Measurements from ENCODE around the gene FAM131B.
A peak's percentile ranks its signal among the peaks of the same experiment; 100 is the strongest.

The FAM131B gene

DNA sequence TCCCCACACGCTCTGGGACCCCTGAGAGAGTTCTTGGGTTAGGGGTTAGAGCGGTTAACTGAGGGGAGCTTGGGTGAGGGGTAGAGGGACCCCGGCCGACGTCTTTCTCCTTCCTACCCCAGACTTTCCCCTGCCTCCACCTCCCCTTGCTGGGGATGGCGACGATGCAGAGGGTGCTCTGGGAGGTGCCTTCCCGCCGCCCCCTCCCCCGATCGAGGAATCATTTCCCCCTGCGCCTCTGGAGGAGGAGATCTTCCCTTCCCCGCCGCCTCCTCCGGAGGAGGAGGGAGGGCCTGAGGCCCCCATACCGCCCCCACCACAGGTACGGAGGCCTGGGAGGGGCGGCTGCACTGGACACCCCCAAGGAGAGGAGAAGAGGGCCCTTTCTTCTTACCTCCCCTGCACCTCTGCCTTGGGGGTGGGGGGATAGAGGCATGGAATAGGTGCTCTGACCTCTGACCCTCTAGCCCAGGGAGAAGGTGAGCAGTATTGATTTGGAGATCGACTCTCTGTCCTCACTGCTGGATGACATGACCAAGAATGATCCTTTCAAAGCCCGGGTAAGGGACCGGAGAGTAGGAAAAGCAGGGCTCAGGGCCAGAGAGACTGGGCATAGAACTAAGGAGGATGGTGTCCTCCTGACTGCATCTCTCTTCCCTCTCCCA, 19.7 kb upstream of the FAM131B start:
- DNase-seq (ENCODE audit: low spot score), result no peak

DNA sequence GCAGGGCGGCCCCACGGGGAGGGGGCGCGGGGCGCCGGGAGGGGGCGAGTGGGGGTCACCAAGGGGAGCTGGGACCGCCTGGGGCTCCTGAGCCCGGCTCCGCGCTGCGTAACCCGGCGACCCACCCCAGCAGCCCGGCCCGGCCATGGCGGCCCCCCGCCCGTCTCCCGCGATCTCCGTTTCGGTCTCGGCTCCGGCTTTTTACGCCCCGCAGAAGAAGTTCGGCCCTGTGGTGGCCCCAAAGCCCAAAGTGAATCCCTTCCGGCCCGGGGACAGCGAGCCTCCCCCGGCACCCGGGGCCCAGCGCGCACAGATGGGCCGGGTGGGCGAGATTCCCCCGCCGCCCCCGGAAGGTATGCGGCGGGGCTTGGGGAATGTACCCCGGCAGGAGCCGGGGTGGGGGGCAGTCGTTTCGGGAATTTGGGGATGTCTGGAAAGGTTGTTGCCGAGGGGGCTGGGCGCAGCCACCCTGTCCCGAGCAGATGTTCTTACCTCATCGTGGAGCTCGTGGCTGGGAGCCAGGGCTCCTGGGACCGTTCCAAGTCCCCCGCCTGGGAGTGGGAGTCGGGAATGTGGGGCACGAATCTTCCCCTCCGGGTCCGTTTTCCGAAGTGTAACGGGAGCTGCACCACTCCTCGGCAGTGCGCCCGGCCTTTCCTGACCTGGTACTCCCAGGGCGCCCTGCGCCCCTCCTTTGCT, 19.1 kb upstream of the FAM131B start:
- DNase-seq (ENCODE audit: low spot score), result peak; percentile 59

DNA sequence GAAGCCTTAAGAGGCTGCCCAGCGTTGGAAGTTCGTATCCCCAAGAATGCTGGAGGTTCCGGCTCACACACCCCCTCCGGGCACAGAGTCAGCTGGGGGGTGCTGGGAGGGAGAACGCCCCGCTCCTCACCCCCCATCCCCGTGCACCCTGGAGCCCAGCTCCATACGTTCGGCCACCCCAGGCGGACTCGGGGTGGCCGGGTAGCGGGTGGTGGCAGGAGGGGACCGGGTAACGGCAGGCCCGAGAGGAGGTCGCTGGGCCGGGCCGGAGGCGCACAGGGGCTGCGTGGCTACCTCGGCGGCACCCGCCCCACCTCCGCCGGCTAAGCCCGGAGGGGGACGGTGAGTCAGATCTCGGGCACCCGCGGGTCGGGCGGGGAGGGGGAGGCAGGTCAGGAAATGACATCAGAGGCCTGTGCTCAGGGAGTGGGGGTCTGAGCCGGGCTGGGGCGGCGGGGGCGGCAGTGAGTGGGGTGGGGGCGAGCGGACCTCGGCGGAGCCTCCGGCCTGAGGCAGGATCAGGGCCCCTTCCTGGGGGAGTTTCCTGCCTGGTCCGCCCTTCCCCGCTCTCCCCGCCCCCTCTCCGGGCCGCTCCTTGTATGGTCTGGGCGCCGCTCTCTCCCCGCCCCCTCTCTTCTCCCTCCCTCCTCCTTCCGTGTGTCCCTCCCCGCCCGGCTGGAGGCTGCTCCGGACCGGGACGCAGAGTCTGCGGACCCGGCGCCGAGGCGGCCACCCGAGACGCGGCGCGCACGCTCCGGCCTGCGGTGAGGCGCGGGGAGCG, 18.3 kb upstream of the FAM131B start, which contains the start of gene ZYX:
Gene ZYX, plus strand, starts transcription at position 700 of the 781 bp plus-strand sequence. CDS start 227 bp downstream, outside the sequence.
- peak; percentile 97 for DNase-seq (ENCODE audit: low spot score)

DNA sequence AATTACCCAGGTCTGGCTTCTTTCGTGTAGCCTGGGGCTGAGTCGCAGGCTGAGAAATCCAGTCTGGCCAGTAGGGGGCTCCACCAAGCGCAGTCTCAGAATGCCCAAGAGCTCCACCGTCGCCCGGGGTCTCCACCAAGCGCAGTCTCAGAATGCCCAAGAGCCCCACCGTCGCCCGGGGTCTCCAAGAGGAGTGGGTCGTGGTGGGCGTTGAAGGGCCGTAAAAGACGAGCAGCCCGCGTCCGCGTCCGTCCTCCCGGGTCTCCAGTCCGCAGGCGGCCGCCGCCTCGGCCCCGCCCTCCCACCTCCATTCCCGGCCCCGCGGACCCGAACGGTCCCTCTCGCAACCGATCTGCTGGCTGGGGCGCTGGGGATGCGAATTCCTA, 17.7 kb upstream of the FAM131B start:
- peak; percentile 89 for DNase-seq (ENCODE audit: low spot score)

DNA sequence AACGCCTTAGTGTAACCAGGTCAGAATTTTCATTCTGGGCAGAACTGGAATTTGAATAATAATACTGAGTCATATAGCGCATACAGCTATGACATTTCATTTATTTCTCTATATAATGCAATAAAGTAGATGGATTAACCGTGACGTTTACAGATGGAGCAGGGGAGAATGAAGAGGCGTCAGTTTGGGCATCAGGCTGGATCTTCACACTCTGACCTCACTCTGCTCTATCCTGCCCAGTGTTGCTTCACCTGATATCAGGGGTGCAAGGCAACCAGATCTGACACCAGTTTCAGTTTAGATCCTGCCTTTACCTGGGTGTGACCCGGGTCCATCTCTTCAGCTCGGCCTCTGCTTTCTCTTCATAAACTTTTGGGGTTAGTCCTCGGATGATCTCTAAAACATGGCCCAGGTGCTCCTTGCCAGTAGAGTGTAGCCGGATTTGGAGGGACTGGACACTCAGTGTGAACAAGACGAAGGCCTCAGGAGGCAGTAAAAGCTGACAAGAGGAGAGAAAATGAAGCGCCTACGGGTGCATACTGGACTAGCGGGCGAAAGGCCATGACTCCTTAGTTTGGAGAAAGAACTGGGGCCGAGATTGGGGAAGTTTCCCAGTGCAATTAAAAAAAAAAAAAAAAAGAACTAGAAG, 17.2 kb upstream of the FAM131B start:
- DNase-seq (ENCODE audit: low spot score), result no peak

DNA sequence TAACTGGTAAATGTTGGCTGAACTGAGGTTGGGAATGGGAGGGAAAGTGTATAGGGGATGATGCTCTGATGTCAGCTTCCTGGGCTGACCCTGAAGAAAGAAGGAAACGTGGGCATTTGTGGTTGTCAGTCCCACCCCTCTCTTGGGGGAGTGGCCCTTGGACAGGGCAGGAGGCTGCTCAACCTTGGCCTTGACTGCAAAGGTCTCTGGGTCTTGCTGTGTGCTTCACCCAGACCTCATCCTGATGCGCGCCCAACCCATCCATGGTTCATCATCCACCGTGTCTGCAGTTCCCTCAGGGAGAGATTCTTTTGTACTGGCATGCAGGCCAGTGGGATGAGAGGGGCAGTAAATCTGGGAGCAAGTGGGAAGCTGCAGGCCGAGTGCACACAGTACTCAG, 13.9 kb upstream of the FAM131B start:
- no peak for DNase-seq (ENCODE audit: low spot score)

DNA sequence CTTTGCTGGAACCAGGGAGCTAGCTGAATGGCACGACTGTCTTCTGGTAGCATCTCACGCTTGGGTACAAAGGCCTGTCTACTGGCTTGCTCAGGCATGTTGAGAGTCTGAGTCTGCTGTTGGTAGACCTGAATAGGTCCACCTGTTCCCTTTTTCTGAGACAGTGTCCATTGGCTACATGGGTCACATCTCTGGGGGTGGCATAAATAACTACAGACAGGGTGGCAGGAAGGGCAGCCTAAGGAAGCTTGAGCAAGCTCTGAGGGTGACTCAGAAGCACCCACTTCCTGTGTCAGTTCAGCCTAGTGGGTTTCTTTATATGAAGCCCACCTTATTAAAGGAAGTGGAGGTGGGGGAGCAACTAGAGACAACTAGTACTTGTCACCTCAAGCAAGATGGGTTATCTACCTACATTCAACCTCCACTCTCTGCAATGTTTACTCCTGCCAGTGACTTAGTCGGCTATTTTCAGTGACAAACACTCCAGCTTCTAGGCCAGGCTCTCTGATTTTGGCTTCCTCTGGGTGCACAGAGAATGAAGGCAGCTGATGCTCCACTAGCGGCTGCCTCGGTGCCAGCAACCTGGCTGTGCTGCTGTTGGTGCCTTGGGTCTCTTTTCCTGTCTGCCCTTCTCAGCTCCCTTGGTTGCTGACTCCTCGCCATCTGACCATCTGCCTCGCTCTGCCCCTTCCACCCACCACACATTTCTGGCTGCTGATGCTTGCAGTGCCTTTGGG, 13.0 kb upstream of the FAM131B start:
- DNase-seq (ENCODE audit: low spot score), result no peak

DNA sequence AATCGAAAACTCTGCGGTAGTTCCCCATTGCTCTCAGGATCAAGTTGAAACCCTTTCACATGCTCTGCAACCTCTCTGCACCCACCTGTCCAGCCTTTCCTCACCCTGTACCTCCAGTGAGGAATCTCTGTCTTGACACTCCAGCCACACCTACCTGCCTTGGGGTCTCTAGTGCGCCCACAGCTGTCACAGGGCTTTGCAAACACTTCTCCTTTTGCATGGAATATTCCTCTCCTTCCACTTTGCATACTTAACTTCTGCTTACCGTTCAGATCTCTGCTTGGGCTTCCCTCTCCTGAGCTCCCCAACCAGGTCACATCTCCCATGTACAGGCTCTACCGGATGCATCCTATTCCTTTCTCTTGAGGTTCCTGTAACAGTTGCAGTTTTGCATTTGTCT, 12.0 kb upstream of the FAM131B start:
- no peak for DNase-seq (ENCODE audit: low spot score)

DNA sequence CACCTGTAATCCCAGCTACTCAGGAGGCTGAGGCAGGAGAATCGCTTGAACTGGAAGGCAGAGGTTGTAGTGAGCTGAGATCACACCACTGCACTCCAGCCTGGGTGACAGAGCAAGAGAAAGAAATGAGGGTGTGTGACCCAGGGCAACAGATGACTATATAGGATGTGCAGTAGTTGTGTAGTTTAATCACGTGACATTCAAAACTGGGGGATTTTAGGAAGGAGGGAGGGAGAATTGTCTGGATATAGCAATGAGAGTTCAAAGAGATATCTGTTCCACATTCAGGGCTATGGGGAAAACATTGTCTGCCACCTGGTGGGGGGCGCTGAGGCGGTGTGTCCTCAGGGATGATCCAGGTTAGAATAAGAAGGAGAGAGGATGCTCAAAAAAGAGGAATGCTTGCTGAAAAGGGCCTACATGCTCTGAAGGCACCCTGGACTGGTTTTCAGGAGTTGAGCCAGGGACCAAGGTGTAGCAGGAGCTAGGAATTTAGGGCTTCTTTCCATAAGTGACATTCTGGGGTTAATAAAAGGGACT, 10.8 kb upstream of the FAM131B start:
- no peak for DNase-seq (ENCODE audit: low spot score)

DNA sequence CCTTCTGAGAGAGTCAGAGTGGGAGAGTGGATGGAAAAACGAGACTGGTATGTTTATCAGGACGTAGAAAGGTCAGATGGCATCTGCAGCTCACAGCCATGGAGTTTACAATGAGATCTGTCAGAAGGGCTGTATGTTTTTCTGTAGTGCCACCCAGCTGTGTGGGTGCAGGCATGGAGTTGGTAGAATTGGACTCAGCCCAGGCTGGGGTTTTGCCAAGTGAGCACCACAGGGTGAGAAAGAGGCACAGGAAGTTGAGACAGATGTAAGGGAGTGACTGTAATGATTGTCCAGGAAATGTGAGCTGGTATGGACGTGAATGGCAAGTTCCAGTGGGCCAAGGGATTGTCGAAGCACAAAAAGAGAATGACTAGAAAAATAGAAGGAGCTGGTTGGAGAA, 9.6 kb upstream of the FAM131B start:
- no peak for DNase-seq (ENCODE audit: low spot score)

DNA sequence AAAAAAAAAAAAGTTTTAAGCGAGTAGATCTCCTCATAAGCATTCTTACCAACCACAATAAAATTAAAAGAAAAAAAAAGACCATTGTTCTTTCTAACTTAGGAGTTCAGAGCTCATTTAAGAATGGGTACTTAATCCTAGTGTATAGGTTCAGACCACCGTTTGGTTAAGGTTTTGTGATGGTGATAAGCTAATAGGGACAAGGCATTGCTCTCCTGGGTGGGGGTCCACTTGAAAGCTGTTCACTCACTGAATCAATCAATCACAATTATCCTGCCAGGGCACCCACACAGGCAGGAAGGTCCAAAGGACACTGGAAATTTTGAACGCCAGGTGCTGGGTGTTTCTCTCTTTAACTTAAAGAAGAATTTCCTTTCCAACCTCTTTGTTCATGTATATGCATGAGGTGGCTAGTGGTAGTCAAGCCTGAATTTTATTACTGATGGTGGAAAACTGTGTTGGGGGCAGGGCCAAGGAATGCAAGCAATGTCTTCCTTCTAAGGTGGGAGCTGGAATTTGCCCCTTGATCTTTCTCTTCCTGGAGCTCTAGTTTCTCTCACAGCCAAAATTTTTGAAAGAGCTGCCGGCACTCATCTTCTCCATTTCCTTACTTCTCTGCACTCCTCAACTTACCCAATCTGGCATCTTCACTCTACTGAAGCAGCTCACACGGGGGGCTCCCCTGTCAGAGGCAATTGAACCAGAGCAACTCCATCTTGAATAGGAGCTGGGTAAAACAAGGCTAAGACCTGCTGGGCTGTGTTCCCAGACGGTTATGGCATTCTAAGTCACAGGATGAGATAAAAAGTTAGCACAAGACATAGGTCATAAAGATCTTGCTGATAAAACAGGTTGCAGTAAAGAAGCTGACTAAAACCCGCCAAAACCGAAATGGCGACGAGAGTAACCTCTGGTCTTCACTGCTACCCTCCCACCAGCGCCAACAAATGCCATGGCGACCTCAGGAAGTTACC, 7.5 kb upstream of the FAM131B start:
- DNase-seq (ENCODE audit: low spot score), result no peak

DNA sequence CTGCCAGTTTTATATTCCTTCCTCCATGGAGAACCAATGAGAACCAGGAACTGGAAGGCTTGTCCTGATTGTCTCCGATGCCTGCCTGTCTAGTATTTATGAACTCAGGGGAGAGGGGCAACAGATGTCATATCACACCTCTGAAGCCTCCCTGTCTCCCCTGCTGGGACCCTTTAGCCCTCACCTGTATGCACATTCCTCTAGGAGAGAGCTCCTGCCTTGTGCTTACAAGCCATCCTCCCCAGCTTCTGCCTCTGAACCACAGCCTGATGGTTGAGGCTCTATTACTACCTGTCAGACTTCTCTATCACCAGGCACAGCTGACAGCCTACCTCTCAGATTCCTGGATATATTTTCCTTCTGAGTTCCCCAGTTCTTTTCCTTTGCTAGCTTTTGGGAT, 5.9 kb upstream of the FAM131B start:
- DNase-seq (ENCODE audit: low spot score), result no peak

DNA sequence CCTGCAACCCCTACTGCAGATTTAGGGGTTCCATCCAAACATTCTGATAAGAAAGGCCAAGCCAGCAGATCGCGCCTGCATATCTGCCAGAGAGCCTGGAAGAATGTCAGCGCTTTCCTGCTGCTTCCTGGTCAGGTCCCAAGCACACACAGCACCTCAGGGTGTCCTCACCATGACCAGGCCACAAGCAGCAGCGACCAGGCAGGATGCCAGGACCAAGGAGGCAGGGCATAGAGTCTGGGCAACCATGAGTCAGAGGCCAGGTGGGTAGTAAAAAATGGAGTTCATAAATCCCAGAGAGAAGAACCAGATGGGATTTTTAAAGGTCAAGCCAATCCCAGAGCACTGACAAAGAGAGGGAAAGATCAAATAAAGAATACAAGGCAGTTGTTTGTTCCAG, 5.5 kb upstream of the FAM131B start:
- DNase-seq (ENCODE audit: low spot score), result no peak

DNA sequence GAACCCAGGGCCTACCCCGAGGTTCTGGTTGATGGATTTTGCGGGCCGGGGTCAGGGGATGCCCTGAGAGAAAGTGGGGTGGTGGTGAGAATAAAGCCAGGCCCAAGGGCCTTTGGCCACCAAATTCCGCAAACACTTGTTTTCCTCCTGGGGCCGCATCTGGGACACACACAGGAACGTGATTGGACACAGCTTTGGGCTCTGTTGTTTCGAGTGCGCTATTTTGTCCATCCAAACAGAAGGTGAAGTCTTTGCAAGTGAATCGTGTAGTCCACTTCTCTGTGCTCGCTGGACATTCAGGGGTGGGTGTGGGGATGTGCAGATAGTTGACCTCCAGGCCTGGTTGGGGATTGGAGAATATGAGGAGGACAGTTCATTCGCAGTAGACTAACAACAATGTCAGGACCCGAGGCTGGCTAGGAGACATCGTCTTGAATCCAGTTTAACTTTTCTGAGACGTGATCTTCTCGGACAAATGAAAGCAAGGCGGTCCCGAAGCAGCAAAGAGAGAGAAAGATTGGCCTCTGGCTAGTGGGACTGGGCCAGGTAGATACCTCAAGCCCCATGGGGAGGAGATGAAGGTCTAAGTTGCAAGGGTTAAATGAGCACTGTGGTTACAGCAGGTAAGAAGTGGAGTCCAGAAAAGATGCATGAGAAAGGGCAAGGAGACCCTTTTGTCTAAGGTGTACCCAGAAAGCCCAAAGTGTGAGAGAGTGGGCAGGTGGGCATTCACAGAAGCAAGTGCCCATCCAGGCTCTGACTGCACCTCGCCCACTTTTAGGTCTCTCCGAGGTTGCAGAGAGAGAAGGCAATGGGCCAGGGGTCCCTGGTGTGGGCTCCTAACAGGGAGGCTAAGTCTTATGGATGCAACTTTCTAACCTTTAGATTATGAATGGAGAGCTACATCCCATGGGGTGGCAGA, 764 bp upstream of the FAM131B start:
- no peak for DNase-seq (ENCODE audit: low spot score)

DNA sequence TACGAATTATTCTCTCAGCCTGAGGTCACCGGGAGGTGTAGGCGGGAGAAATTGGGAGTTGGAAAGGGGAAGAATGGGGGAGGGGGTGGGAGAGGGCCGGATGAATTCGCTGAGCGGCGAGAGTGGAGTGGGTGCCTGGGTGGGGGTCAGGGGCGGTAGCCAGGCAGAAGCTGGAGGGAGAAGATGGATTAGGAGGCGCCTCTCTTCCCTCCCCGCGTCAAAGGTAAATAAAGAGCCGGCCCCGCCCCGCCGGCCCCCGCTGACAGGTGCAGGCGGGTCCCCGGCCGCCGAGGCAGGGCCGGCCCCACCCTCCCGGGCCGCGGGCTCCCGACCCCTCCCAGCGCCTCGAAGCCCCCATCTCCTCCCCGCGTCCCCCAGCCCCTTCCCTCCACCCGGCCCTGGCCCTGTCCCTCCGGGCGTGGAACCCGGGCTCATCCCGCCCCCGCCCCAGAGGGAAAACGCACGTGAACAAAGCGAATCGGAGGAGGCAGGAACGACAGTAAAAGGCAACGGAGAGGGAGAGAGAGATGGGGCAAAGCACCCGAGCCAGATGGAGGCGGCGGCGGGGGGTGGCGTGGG, 872 bp downstream of the FAM131B start:
- DNase-seq (ENCODE audit: low spot score), result no peak

DNA sequence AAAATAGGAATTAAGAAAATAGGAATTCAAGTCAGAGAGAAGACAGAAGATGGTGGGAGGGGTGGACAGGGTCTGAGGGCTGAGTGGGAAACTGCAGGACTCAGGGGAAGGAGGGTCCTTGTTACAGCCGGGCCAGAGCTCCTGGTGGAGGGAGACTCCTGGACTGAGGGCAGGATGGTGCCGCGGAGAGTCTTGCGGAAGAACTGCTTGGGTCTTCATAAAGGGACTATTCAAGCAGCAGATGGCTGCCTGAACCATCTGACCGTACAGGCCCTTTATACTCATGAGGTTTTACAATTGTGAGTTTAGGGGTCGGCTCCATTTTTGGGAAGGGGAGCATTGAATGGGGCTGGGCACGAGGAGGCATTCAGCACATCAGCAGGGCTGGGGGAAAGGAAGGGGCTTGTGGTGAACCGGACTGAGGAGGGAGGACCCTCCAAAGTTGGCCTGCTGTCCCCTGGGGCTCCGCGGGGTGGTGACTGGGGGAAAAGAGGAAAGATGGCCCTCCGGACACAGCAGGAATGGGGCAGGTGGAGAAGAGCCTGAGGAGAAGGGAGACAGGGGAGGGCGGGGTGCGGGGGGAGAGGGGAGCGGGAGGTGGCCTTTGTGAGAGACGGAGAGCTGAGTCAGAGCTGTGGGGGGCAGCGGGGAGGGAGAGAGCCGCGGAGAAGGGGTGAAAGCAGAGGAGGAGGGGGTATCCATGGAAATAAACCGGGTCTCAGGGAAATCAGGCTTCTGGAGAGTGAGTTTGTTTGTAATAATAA, 1.5 kb downstream of the FAM131B start:
- DNase-seq (ENCODE audit: low spot score), result no peak

DNA sequence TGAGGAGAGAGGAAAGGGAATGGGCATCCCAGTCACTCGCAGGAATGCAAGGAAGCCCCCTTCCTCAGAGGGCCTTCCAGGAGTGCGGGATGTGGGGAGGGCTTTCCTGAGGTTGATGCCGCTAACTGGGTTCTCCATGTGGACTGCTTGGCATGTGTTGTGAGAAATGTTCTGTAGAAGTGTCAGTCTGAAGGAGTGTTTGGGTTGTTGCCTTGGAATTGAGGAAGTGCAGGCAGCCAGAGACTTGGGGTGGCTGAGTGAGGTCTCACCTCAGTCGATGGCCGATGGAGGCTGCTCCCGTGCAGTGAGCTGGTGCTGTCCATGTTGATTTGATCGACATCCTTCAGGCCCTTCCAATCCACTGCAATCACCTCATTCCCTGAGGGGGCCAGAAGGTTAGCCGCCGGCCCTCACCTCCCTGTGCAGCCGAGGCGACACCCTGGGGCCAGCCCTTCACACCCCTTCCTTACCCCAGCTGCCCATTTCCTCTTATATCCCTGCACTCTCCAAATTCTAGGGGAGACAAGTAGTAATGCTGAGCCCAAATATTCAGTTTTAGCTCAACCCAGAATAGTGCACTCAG, 2.7 kb downstream of the FAM131B start:
- DNase-seq (ENCODE audit: low spot score), result no peak

DNA sequence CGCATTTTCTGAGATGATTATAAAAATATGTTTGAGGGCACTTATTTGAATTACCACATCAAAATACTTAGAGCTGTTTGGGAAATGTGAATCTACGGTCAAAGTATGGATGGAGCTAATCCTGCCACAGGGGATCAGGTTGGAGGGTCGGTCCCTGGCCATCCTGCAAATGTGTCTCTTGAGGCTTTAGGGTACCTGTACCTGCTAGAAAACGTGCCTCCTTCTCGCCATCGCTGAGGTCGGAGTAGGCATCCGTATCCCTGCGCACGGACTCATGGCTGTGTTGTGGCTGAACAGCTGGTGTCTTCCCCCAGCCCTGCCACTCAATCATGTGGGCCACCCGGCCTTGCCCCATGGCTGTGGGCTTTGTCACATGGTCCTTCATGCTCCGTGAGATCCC, 3.9 kb downstream of the FAM131B start:
- DNase-seq (ENCODE audit: low spot score), result no peak
